ENCODE results near the gene C17orf114. TPM values are rescaled to one million over a fixed set of nuclear protein-coding genes. Genes with fewer than 3 reads are reported as not detected.

The C17orf114 gene

GRCh38 chr17:4753392-4753791 is 48.7 kb downstream of the C17orf114 start:
- Mint-ChIP-seq H3K4me3 (ENCODE audit: low read depth, unreplicated experiment) (no peak overlapping the region), H3K9me3 (ENCODE audit: low read depth, unreplicated experiment) (no peaks in the 10 kb centered on the region), H3K36me3 (ENCODE audit: insufficient read depth, unreplicated experiment) (no peaks in the 10 kb centered on the region), H3K27ac (ENCODE audit: unreplicated experiment) (no peak overlapping the region), H3K27me3 (ENCODE audit: unreplicated experiment) (peaks cover 56% of the 10 kb centered on the region), H3K4me1 (ENCODE audit: low read depth, unreplicated experiment) (no peaks in the 10 kb centered on the region)
- TF ChIP-seq CTCF (IDR thresholded peaks at IDR 0.05; ENCODE audit: unreplicated experiment): no peak
- no TSS peak for BruUV-seq (replicated peaks)
- intact Hi-C loops (cut with micrococcal nuclease; ENCODE audit: unreplicated experiment): no loop called here
- no peak for DNase-seq
- CTCF ChIA-PET: interaction anchor here (0.6 kb wide), 1 partner anchor 48 kb away, joined by 4 read pairs; no protein-coding TSS in a partner anchor

DNA sequence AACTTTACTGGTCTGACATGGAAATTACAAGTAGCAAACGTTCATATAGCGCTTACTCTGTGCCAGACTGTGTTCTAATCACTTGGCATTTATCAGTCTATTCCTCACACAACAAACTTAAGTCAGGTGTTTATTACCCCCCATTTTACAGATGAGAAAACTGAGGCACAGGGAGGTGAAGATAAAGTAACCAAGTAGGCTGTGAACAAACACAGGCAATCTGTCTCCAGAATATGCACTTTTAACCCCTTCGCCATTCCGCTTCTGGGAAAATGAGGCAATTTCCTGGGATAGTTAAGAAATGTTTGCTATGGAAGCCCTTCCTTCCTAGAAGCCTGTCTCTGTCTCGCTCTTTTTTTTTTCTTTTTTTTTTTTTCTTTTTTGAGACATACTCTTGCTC is 50.2 kb downstream of the C17orf114 start:
- CTCF ChIA-PET: no interaction called here
- DNase-seq: no peak
- Mint-ChIP-seq H3K4me3 (ENCODE audit: low read depth, unreplicated experiment) (no peak overlapping the region), H3K9me3 (ENCODE audit: low read depth, unreplicated experiment) (no peaks in the 10 kb centered on the region), H3K27me3 (ENCODE audit: unreplicated experiment) (peaks cover 52% of the 10 kb centered on the region), H3K4me1 (ENCODE audit: low read depth, unreplicated experiment) (no peaks in the 10 kb centered on the region), H3K36me3 (ENCODE audit: insufficient read depth, unreplicated experiment) (no peaks in the 10 kb centered on the region), H3K27ac (ENCODE audit: unreplicated experiment) (no peak overlapping the region)
- no peak for TF ChIP-seq CTCF (IDR thresholded peaks at IDR 0.05; ENCODE audit: unreplicated experiment)
- intact Hi-C loops (cut with micrococcal nuclease; ENCODE audit: unreplicated experiment): no loop called here
- BruUV-seq (replicated peaks): no TSS peak

Other genes with a start within 250 kb of the C17orf114 start
- 61.6 and 64.2 TPM in 2 replicates for gene MYBBP1A, start 246.9 kb downstream of the C17orf114 start, total RNA-seq (2022)
- gene GGT6, start 241.8 kb downstream of the C17orf114 start, total RNA-seq (2022): 1.1 and 1.8 TPM in 2 replicates
- gene SMTNL2, start 217.8 kb downstream of the C17orf114 start, total RNA-seq (2022): not detected in 2 replicates
- gene ALOX15, start 160.7 kb downstream of the C17orf114 start, total RNA-seq (2022): 0.27 and 0.38 TPM in 2 replicates
- 55.0 and 56.9 TPM in 2 replicates for gene PELP1, start 98.2 kb downstream of the C17orf114 start, total RNA-seq (2022)
- 21.1 and 27.6 TPM in 2 replicates for gene ARRB2, start 91.7 kb downstream of the C17orf114 start, total RNA-seq (2022)
- gene MED11, start 70.9 kb downstream of the C17orf114 start, total RNA-seq (2022): 10.9 and 13.5 TPM in 2 replicates
- gene ZMYND15, start 62.5 kb downstream of the C17orf114 start, total RNA-seq (2022): 2.2 and 2.5 TPM in 2 replicates
- 73.1 and 77.6 TPM in 2 replicates for gene CXCL16, start 62.4 kb downstream of the C17orf114 start, total RNA-seq (2022)
- gene TM4SF5, start 30.4 kb downstream of the C17orf114 start, total RNA-seq (2022): 0.54 and 0.56 TPM in 2 replicates
- gene VMO1, start 16.0 kb downstream of the C17orf114 start, total RNA-seq (2022): 0.59 TPM in 1 of 2 replicates, not detected in the other
- 0.71 and 0.76 TPM in 2 replicates for gene GLTPD2, start 13.4 kb downstream of the C17orf114 start, total RNA-seq (2022)
- gene PSMB6, start 6.2 kb downstream of the C17orf114 start, total RNA-seq (2022): 121 and 132 TPM in 2 replicates
- 11.0 and 13.0 TPM in 2 replicates for gene PLD2, start 4.8 kb upstream of the C17orf114 start, total RNA-seq (2022)
- gene MINK1, start 31.0 kb upstream of the C17orf114 start, total RNA-seq (2022): 86.8 and 106 TPM in 2 replicates
- 2.1 and 3.2 TPM in 2 replicates for gene C17orf107, start 97.2 kb upstream of the C17orf114 start, total RNA-seq (2022)
- gene CHRNE, start 100.8 kb upstream of the C17orf114 start, total RNA-seq (2022): 0.19 TPM in 1 of 2 replicates, not detected in the other
- gene GP1BA, start 129.9 kb upstream of the C17orf114 start, total RNA-seq (2022): not detected in 2 replicates
- 37.7 and 38.4 TPM in 2 replicates for gene SLC25A11, start 137.7 kb upstream of the C17orf114 start, total RNA-seq (2022)
- gene RNF167, start 137.9 kb upstream of the C17orf114 start, total RNA-seq (2022): 65.2 and 77.0 TPM in 2 replicates
- gene PFN1, start 146.2 kb upstream of the C17orf114 start, total RNA-seq (2022): 580 and 605 TPM in 2 replicates
- gene ENO3, start 148.8 kb upstream of the C17orf114 start, total RNA-seq (2022): 12.3 and 12.9 TPM in 2 replicates
- 34.3 and 34.9 TPM in 2 replicates for gene SPAG7, start 165.5 kb upstream of the C17orf114 start, total RNA-seq (2022)
- gene CAMTA2, start 185.3 kb upstream of the C17orf114 start, total RNA-seq (2022): 21.4 and 32.3 TPM in 2 replicates
- 0.54 TPM in 1 of 2 replicates, not detected in the other for gene INCA1, start 195.2 kb upstream of the C17orf114 start, total RNA-seq (2022)
- gene KIF1C, start 195.6 kb upstream of the C17orf114 start, total RNA-seq (2022): 65.9 and 69.4 TPM in 2 replicates
- gene SLC52A1, start 233.1 kb upstream of the C17orf114 start, total RNA-seq (2022): 0.34 TPM in 1 of 2 replicates, not detected in the other